KMS-11 (cell line): Measurements from ENCODE around the gene SCN7A.
A peak's percentile ranks its signal among the peaks of the same experiment; 100 is the strongest.

Experiments
- H2AFZ ChIP-seq: fragments of 200-600 bp; sonication (generic); 2 replicates; pipeline ENCODE4 v1.6.1; 2016; ENCODE audit warnings: antibody characterized with exemption, mixed run types, low read depth
- H3K27ac ChIP-seq: fragments of 200-600 bp; sonication (generic); 2 replicates; pipeline ENCODE4 v1.6.1; 2016; ENCODE audit warnings: mild to moderate bottlenecking, mixed run types
- H3K27me3 ChIP-seq: fragments of 200-600 bp; sonication (generic); 2 replicates; pipeline ENCODE4 v1.6.1; 2017; ENCODE audit warnings: mild to moderate bottlenecking, low read depth, mixed run types, moderate library complexity; ENCODE audit not compliant: insufficient read depth
- H3K36me3 ChIP-seq: fragments of 200-600 bp; sonication (generic); 2 replicates; pipeline ENCODE4 v1.6.1; 2017; ENCODE audit warnings: mild to moderate bottlenecking, mixed run types; ENCODE audit not compliant: insufficient read depth
- H3K4me1 ChIP-seq: fragments of 200-600 bp; sonication (generic); 2 replicates; pipeline ENCODE4 v1.6.1; 2016; ENCODE audit warnings: mild to moderate bottlenecking, low read depth, mixed run types; ENCODE audit not compliant: poor library complexity, severe bottlenecking
- H3K4me2 ChIP-seq: fragments of 200-600 bp; sonication (generic); 2 replicates; pipeline ENCODE4 v1.7.0; 2016; ENCODE audit warnings: mild to moderate bottlenecking, mixed run types
- H3K4me3 ChIP-seq: fragments of 200-600 bp; sonication (generic); IDR thresholded peaks from 2 replicates; pipeline ENCODE4 v1.6.1; 2017; ENCODE audit warnings: low read depth, low read length, mixed read lengths; ENCODE audit not compliant: insufficient read depth
- H3K79me2 ChIP-seq: fragments of 200-600 bp; sonication (generic); 2 replicates; pipeline ENCODE4 v1.6.1; 2016; ENCODE audit warnings: low read depth, mixed run types; ENCODE audit not compliant: insufficient read depth
- H3K9ac ChIP-seq: fragments of 200-600 bp; sonication (generic); 2 replicates; pipeline ENCODE4 v1.6.1; 2016; ENCODE audit warnings: mild to moderate bottlenecking, mixed run types
- H4K20me1 ChIP-seq: fragments of 200-600 bp; sonication (generic); 2 replicates; pipeline ENCODE4 v1.6.1; 2016; ENCODE audit warnings: mild to moderate bottlenecking, mixed run types; ENCODE audit not compliant: insufficient read depth
- TF ChIP-seq, protein P1 (sequence below): fragments of 200-600 bp; sonication (generic); conservative IDR thresholded peaks from 2 replicates; pipeline ENCODE4 v1.6.1; 2017; ENCODE audit warnings: low read depth, mild to moderate bottlenecking, antibody characterized with exemption, low read length, moderate library complexity, mixed read lengths

Gene SCN7A

DNA sequence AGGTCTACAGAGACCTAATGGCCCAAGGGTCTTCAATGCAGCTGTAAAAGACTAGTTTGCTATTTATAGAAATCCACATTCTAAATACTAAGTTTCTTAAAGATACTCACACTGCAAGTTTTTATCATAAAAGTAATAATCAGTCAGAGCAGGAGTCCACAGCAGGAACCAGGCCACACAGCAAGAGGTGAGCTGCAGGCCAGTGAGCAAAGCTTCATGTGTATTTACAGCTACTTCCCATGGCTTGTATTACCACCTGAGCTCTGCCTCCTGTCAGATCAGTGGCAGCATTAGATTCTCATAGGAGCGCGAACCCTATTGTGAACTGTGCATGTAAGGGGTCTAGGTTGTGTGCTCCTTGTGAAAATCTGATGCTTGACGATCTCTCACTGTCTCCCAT is 111.6 kb downstream of the SCN7A start:
- Histone ChIP-seq H3K4me3 (no peak overlapping the region), H3K27ac (no peak overlapping the region), H3K9ac (no peak overlapping the region), H2AFZ (no peak overlapping the region), H4K20me1 (no peaks in the 10 kb centered on the region), H3K4me2 (no peak overlapping the region), H3K36me3 (no peaks in the 10 kb centered on the region), H3K79me2 (no peaks in the 10 kb centered on the region), H3K27me3 (no peaks in the 10 kb centered on the region), H3K4me1 (peaks cover 12% of the 10 kb centered on the region)
- TF ChIP-seq, protein P1, sequence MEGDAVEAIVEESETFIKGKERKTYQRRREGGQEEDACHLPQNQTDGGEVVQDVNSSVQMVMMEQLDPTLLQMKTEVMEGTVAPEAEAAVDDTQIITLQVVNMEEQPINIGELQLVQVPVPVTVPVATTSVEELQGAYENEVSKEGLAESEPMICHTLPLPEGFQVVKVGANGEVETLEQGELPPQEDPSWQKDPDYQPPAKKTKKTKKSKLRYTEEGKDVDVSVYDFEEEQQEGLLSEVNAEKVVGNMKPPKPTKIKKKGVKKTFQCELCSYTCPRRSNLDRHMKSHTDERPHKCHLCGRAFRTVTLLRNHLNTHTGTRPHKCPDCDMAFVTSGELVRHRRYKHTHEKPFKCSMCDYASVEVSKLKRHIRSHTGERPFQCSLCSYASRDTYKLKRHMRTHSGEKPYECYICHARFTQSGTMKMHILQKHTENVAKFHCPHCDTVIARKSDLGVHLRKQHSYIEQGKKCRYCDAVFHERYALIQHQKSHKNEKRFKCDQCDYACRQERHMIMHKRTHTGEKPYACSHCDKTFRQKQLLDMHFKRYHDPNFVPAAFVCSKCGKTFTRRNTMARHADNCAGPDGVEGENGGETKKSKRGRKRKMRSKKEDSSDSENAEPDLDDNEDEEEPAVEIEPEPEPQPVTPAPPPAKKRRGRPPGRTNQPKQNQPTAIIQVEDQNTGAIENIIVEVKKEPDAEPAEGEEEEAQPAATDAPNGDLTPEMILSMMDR: no peak

DNA sequence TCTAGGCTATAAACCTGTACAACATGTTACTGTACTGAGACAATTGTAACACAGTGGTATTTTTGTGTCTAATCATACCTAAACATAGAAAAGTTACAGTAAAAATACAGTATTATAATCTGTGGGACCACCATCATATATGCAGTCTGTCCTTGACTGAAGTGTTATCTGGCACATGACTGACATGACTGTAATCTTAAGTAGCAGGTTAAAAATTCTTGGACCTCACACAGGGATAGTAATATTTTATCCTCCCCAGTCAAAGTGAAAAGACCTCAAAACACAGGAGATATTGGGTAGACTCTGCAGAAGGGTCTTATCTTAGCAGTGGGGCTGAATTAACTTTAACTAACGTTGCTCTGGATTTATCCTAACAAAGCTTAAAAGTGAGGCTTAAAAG is 113.4 kb downstream of the SCN7A start:
- H3K9ac ChIP-seq: no peak overlapping the region
- H3K36me3 ChIP-seq: no peaks in the 10 kb centered on the region
- H3K4me2 ChIP-seq: no peak overlapping the region
- H3K4me1 ChIP-seq: peaks cover 21% of the 10 kb centered on the region
- no peaks in the 10 kb centered on the region for H3K79me2 ChIP-seq
- H3K27me3 ChIP-seq: no peaks in the 10 kb centered on the region
- no peak overlapping the region for H3K27ac ChIP-seq
- no peaks in the 10 kb centered on the region for H4K20me1 ChIP-seq
- TF ChIP-seq, protein P1: no peak
- H3K4me3 ChIP-seq: no peak overlapping the region
- no peak overlapping the region for H2AFZ ChIP-seq

DNA sequence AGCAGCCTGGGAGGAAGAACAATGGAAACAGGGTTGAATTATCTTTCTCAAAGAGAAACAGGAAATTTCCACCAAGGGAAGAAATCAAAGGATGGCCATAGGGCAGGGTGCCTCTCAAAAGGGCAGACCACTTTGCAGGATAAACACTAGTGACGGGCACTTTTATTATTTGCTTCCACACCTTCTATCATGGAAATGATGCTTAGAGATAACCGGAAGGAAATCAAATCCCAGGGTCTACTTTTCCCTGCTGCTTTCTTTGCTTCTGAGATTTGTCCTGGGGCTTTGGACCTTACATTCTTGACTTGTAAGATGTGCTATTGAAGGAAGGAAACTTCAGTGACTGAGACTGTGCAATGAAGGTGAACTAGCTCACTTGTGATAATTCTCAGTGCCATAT is 117.2 kb downstream of the SCN7A start:
- TF ChIP-seq, protein P1: no peak
- H2AFZ ChIP-seq: peak overlapping the region; percentile 94; the same call in 1 of the 2 replicates
- no peaks in the 10 kb centered on the region for H4K20me1 ChIP-seq
- no peaks in the 10 kb centered on the region for H3K27me3 ChIP-seq
- H3K27ac ChIP-seq: peak overlapping the region; percentile 87; the same call in 1 of the 2 replicates
- H3K4me2 ChIP-seq: peak overlapping the region; percentile 93
- H3K79me2 ChIP-seq: peaks cover 10% of the 10 kb centered on the region; the same call in 1 of the 2 replicates
- no peak overlapping the region for H3K4me3 ChIP-seq
- peak overlapping the region; percentile 64; the same call in 1 of the 2 replicates for H3K9ac ChIP-seq
- no peaks in the 10 kb centered on the region for H3K36me3 ChIP-seq
- peaks cover 37% of the 10 kb centered on the region for H3K4me1 ChIP-seq

DNA sequence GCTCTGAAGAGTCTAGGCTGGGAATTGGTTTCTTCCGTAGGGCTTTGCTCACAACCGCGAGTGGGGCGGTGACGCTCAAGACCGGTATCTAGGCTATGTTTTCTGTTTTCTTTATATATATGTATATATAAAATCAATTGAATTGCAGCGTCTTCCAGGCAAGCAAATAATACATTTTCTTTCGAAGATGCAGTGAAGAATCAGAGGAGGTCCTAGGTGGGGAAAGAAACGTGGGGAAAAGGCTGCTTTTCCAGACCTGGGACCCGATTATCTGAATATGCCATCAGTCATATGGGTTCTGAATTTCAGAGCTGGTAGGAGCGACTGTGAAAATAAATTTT is 117.6 kb downstream of the SCN7A start:
- H3K36me3 ChIP-seq: no peaks in the 10 kb centered on the region
- peak overlapping the region; percentile 87 for H3K27ac ChIP-seq
- H3K9ac ChIP-seq: peak overlapping the region; percentile 64
- H3K4me2 ChIP-seq: peak overlapping the region; percentile 93
- no peaks in the 10 kb centered on the region for H3K27me3 ChIP-seq
- H3K4me1 ChIP-seq: peaks cover 37% of the 10 kb centered on the region
- peak overlapping the region; percentile 94 for H2AFZ ChIP-seq
- H3K4me3 ChIP-seq: no peak overlapping the region
- peaks cover 12% of the 10 kb centered on the region; the same call in 1 of the 2 replicates for H3K79me2 ChIP-seq
- no peaks in the 10 kb centered on the region for H4K20me1 ChIP-seq
- TF ChIP-seq, protein P1: no peak
